Measurements from ENCODE around the gene ASAP3. TPM values are rescaled to one million over a fixed set of nuclear protein-coding genes. Genes with fewer than 3 reads are reported as not detected.

ASAP3 gene
- total and polyA plus RNA-seq, 2 of the 4 experiments (the other 2 are of a cell fraction) = 18.6 to 18.8 TPM

DNA sequence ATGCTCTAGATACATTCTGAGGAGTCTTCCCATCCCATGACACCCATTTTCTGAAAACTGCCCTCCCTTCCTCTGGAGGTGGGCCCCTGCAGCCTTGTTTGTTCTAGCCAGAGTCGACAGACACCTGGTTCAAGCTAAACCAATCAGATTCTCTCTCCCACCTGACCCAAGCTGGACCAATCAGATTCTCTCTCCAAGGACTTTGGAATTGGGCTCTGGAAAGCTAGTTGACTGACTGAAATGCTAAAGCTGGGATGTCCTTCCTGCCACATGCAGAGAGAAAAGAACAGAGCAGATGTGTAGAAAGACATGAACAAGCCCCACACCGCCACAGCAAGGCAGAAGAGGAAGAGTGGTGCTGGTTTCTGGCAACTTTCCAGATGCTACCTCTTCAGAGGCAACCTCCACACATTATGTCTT is 24.6 kb downstream of the ASAP3 start:
- ChIA-PET CTCF (no interaction called here), POLR2A (ENCODE audit: unreplicated experiment) (no interaction called here)
- H2BK5ac ChIP-seq (ENCODE audit: low read depth, low read length, poor library complexity, severe bottlenecking) = no peak overlapping the region
- no CpG with 5 or more reads among the region's 2 CpGs for WGBS, 2 experiments (ENCODE audit: extremely low coverage in 2 of 2, insufficient read length in 1 of 2)
- no peak overlapping the region for H3K9ac ChIP-seq (ENCODE audit: low read depth, low read length)
- no peak overlapping the region for H3K14ac ChIP-seq (replicated peaks; ENCODE audit: low read depth, low read length)
- dilution Hi-C loops (cut with HindIII; ENCODE audit: low sequenced_read_pairs, unreplicated experiment) (no loop called here), intact Hi-C loops (cut with micrococcal nuclease) (no loop called here), in situ Hi-C loops (cut with MboI; ENCODE audit: low sequenced_read_pairs) (no loop called here)
- H3K9me3 ChIP-seq (ENCODE audit: control insufficient read depth, insufficient read depth, low read length) = no peaks in the 10 kb centered on the region
- H2BK15ac ChIP-seq (ENCODE audit: low read depth, low read length) = no peak overlapping the region
- H2AK9ac ChIP-seq (replicated peaks; ENCODE audit: low read depth, low read length, poor library complexity) = no peak overlapping the region
- H3K4me3 ChIP-seq (ENCODE audit: insufficient read depth, low read depth, low read length) = no peak overlapping the region
- peaks cover 3 to 36% of the 10 kb centered on the region in 2 experiments for H3K79me1 ChIP-seq (ENCODE audit: low read depth in 1 of 2, low read length in 2 of 2)
- no peak overlapping the region for H4K5ac ChIP-seq (ENCODE audit: low read depth, low read length)
- no peak for DNase-seq
- no peak overlapping the region for H3K18ac ChIP-seq (ENCODE audit: low read depth, low read length)
- no peak overlapping the region for H3K4ac ChIP-seq (ENCODE audit: low read depth, low read length)
- H3K36me3 ChIP-seq (ENCODE audit: control insufficient read depth, insufficient read depth, low read length) = peaks cover 11% of the 10 kb centered on the region; the same call in 1 of the 2 replicates
- no peak overlapping the region for H2AFZ ChIP-seq (replicated peaks; ENCODE audit: low read length, poor library complexity)
- no peak overlapping the region for H3K27ac ChIP-seq (ENCODE audit: insufficient read depth, low read length)
- H3K4me2 ChIP-seq (ENCODE audit: low read depth, low read length) = no peak overlapping the region
- H3K27me3 ChIP-seq (ENCODE audit: control insufficient read depth, insufficient read depth, low read length) = no peaks in the 10 kb centered on the region
- H3K9me1 ChIP-seq (ENCODE audit: insufficient read depth, low read length) = peaks cover 13% of the 10 kb centered on the region
- H4K20me1 ChIP-seq (ENCODE audit: insufficient read depth, low read length) = peaks cover 9% of the 10 kb centered on the region; the same call in 1 of the 2 replicates
- no peak overlapping the region for H2AK5ac ChIP-seq (ENCODE audit: low read depth, low read length)
- no peak overlapping the region for H4K91ac ChIP-seq (ENCODE audit: insufficient read depth, low read depth, low read length)
- H2BK20ac ChIP-seq (ENCODE audit: low read depth, low read length) = no peak overlapping the region
- no peak overlapping the region for H3K23ac ChIP-seq (ENCODE audit: low read depth, low read length)
- H2BK120ac ChIP-seq (ENCODE audit: low read depth, low read length) = no peak overlapping the region
- no TSS peak for BruUV-seq (replicated peaks)
- no peak overlapping the region for H4K8ac ChIP-seq (ENCODE audit: low read depth in 2 of 2, low read length in 2 of 2)
- no peak for TF ChIP-seq FOS (IDR thresholded peaks at IDR 0.05; ENCODE audit: low read depth, low read length)
- TF ChIP-seq RCOR1 (IDR thresholded peaks at IDR 0.05; ENCODE audit: insufficient replicate concordance, low read length) = no peak
- TF ChIP-seq, protein P1, sequence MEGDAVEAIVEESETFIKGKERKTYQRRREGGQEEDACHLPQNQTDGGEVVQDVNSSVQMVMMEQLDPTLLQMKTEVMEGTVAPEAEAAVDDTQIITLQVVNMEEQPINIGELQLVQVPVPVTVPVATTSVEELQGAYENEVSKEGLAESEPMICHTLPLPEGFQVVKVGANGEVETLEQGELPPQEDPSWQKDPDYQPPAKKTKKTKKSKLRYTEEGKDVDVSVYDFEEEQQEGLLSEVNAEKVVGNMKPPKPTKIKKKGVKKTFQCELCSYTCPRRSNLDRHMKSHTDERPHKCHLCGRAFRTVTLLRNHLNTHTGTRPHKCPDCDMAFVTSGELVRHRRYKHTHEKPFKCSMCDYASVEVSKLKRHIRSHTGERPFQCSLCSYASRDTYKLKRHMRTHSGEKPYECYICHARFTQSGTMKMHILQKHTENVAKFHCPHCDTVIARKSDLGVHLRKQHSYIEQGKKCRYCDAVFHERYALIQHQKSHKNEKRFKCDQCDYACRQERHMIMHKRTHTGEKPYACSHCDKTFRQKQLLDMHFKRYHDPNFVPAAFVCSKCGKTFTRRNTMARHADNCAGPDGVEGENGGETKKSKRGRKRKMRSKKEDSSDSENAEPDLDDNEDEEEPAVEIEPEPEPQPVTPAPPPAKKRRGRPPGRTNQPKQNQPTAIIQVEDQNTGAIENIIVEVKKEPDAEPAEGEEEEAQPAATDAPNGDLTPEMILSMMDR (conservative IDR thresholded peaks at IDR 0.05; ENCODE audit: low read depth, low read length) = no peak
- no peak for TF ChIP-seq RFX5 (IDR thresholded peaks at IDR 0.05; ENCODE audit: low read depth, low read length)
- TF ChIP-seq USF2 (IDR thresholded peaks at IDR 0.05; ENCODE audit: low read depth, low read length) = no peak
- no peak for TF ChIP-seq POLR2A (IDR thresholded peaks at IDR 0.05; ENCODE audit: low read depth, low read length)
- TF ChIP-seq, protein P2, sequence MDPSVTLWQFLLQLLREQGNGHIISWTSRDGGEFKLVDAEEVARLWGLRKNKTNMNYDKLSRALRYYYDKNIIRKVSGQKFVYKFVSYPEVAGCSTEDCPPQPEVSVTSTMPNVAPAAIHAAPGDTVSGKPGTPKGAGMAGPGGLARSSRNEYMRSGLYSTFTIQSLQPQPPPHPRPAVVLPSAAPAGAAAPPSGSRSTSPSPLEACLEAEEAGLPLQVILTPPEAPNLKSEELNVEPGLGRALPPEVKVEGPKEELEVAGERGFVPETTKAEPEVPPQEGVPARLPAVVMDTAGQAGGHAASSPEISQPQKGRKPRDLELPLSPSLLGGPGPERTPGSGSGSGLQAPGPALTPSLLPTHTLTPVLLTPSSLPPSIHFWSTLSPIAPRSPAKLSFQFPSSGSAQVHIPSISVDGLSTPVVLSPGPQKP (IDR thresholded peaks at IDR 0.05; ENCODE audit: borderline replicate concordance, low read depth, low read length) = no peak
- no peak for TF ChIP-seq NFE2L2 (IDR thresholded peaks at IDR 0.05; ENCODE audit: low read depth, low read length)
- no peak for TF ChIP-seq MXI1 (IDR thresholded peaks at IDR 0.05; ENCODE audit: borderline replicate concordance, low read depth, low read length)
- TF ChIP-seq MAFK (IDR thresholded peaks at IDR 0.05; ENCODE audit: low read depth, low read length) = no peak
- no peak for TF ChIP-seq BHLHE40 (IDR thresholded peaks at IDR 0.05; ENCODE audit: low read depth, low read length)
- no peak for TF ChIP-seq CHD1 (IDR thresholded peaks at IDR 0.05; ENCODE audit: low read depth, low read length)
- TF ChIP-seq MAZ (IDR thresholded peaks at IDR 0.05; ENCODE audit: borderline replicate concordance, low read depth, low read length) = no peak
- TF ChIP-seq SMC3 (IDR thresholded peaks at IDR 0.05; ENCODE audit: low read depth, low read length) = no peak
- no peaks in the 10 kb centered on the region for H3K4me1 ChIP-seq (ENCODE audit: control insufficient read depth, insufficient read depth, low read length)
- H3K56ac ChIP-seq (ENCODE audit: extremely low read depth, insufficient read depth, low read length) = no peak overlapping the region
- no peak for ATAC-seq (ENCODE audit: low read depth)
